Smooth muscle cell (in vitro differentiated cells): ENCODE data around the gene RANBP10. TPM values are rescaled to one million over a fixed set of nuclear protein-coding genes. Genes with fewer than 3 reads are reported as not detected.

ENCODE experiments used
- DNase-seq: peaks from one replicate; lab custom pipeline; 2025; ENCODE audit not compliant: unreplicated experiment; lab: John Stamatoyannopoulos, UW
- H2AFZ ChIP-seq: fragments of 200-600 bp; sonication (generic); 2 replicates; pipeline ENCODE4 v1.6.0; 2016; ENCODE audit warnings: antibody characterized with exemption, low read depth, mild to moderate bottlenecking
- H3F3A ChIP-seq: fragments of 200-600 bp; sonication (generic); 2 replicates; pipeline ENCODE4 v1.6.0; 2017; ENCODE audit warnings: antibody characterized with exemption, low read depth
- H3K27ac ChIP-seq: fragments of 200-600 bp; sonication (generic); 2 replicates; pipeline ENCODE4 v1.5.1; 2016; ENCODE audit warnings: low read depth, mild to moderate bottlenecking
- H3K27me3 ChIP-seq: fragments of 200-600 bp; sonication (generic); 2 replicates; pipeline ENCODE4 v1.6.1; 2016; ENCODE audit warnings: low read depth, mild to moderate bottlenecking
- H3K36me3 ChIP-seq: fragments of 200-600 bp; sonication (generic); 2 replicates; pipeline ENCODE4 v1.5.1; 2016; ENCODE audit warnings: low read depth
- H3K4me1 ChIP-seq: fragments of 200-600 bp; sonication (generic); 2 replicates; pipeline ENCODE4 v1.5.1; 2016; ENCODE audit warnings: low read depth
- H3K4me2 ChIP-seq: fragments of 200-600 bp; sonication (generic); 2 replicates; pipeline ENCODE4 v1.6.0; 2016; ENCODE audit warnings: mild to moderate bottlenecking
- H3K4me3 ChIP-seq: fragments of 200-600 bp; sonication (generic); 2 replicates; pipeline ENCODE4 v1.5.1; 2016; ENCODE audit warnings: mild to moderate bottlenecking
- H3K79me2 ChIP-seq: fragments of 200-600 bp; sonication (generic); 2 replicates; pipeline ENCODE4 v1.6.0; 2016; ENCODE audit warnings: low read depth, mild to moderate bottlenecking
- H3K9ac ChIP-seq: fragments of 200-600 bp; sonication (generic); 2 replicates; pipeline ENCODE4 v1.6.0; 2016; ENCODE audit warnings: low read depth
- H3K9me3 ChIP-seq: fragments of 200-600 bp; sonication (generic); replicated peaks from 2 replicates; pipeline ENCODE4 v1.5.1; 2016; ENCODE audit warnings: low read depth
- H4K20me1 ChIP-seq: fragments of 200-600 bp; sonication (generic); 2 replicates; pipeline ENCODE4 v1.6.0; 2016; ENCODE audit warnings: low read depth
- WGBS: methylation state at CpG from one replicate; pipeline ENCODE4 v1.1.7; 2016; ENCODE audit warnings: low lambda C conversion rate; 5-methylcytosine and 5-hydroxymethylcytosine counted together
- polyA plus RNA-seq: library from polyadenylated mRNA; unstranded; fragments of >200 nt; fragmentation: Nextera tagmentation; extraction: Ambion mirVana; gene quantifications from 2 replicates; pipeline ENCODE4 v1.2.1, GENCODE V29; 2016
- total RNA-seq: library from RNA; depleted of rRNA; stranded (reverse); fragments of >200 nt; gene quantifications from 2 replicates; pipeline ENCODE4 v1.2.3, GENCODE V29; 2014
- TF ChIP-seq, protein P1 (sequence below): fragments of 200-600 bp; sonication (generic); IDR thresholded peaks from 2 replicates; pipeline ENCODE4 v1.5.1; 2017; ENCODE audit warnings: borderline replicate concordance, mild to moderate bottlenecking, antibody characterized with exemption; ENCODE audit not compliant: insufficient read depth, poor library complexity, severe bottlenecking

Gene RANBP10
- total and polyA plus RNA-seq, 2 experiments from 2014 or later = 4.6 to 5.9 TPM

DNA sequence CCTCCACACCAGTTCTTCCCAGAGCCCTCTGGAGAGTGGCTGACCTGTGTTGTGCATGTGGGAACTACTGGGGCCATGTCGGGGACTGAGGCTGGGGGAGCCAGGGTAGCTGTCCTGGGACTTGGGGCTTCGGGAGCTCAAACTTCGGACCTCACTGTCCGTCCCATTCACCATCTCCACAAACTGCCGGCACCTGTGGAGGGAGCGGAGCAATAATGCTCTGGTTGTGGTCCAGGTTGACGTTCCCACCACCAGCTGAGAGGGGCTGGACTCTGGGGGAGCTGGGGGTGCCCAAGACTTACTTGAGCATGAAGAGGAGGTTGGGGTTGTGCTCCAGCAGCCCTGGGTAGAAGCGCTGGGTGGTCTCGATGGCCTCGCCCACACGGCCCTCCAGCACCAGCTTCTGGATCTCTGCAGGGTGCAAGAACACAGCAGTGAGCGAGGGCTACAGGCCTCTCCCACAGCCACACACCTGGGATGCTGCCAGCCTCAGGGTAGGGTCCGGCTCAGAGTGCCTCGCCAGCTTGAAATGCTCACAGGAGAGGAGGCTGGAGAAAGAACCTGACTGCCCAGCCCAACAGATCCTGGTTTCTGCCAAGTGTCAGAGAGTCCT lies 76.6 kb downstream of the RANBP10 start:
- Histone ChIP-seq H3K4me3 (no peak overlapping the region), H3F3A (no peaks in the 10 kb centered on the region), H4K20me1 (no peaks in the 10 kb centered on the region), H2AFZ (no peak overlapping the region), H3K4me2 (no peak overlapping the region), H3K4me1 (no peaks in the 10 kb centered on the region), H3K9me3 (no peaks in the 10 kb centered on the region), H3K27ac (no peak overlapping the region), H3K27me3 (no peaks in the 10 kb centered on the region), H3K36me3 (no peaks in the 10 kb centered on the region), H3K79me2 (no peaks in the 10 kb centered on the region), H3K9ac (no peak overlapping the region)
- TF ChIP-seq, protein P1, sequence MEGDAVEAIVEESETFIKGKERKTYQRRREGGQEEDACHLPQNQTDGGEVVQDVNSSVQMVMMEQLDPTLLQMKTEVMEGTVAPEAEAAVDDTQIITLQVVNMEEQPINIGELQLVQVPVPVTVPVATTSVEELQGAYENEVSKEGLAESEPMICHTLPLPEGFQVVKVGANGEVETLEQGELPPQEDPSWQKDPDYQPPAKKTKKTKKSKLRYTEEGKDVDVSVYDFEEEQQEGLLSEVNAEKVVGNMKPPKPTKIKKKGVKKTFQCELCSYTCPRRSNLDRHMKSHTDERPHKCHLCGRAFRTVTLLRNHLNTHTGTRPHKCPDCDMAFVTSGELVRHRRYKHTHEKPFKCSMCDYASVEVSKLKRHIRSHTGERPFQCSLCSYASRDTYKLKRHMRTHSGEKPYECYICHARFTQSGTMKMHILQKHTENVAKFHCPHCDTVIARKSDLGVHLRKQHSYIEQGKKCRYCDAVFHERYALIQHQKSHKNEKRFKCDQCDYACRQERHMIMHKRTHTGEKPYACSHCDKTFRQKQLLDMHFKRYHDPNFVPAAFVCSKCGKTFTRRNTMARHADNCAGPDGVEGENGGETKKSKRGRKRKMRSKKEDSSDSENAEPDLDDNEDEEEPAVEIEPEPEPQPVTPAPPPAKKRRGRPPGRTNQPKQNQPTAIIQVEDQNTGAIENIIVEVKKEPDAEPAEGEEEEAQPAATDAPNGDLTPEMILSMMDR = no peak
- DNase-seq = no peak
- WGBS = over 99% methylated on average over 14 of the region's 14 CpGs

DNA sequence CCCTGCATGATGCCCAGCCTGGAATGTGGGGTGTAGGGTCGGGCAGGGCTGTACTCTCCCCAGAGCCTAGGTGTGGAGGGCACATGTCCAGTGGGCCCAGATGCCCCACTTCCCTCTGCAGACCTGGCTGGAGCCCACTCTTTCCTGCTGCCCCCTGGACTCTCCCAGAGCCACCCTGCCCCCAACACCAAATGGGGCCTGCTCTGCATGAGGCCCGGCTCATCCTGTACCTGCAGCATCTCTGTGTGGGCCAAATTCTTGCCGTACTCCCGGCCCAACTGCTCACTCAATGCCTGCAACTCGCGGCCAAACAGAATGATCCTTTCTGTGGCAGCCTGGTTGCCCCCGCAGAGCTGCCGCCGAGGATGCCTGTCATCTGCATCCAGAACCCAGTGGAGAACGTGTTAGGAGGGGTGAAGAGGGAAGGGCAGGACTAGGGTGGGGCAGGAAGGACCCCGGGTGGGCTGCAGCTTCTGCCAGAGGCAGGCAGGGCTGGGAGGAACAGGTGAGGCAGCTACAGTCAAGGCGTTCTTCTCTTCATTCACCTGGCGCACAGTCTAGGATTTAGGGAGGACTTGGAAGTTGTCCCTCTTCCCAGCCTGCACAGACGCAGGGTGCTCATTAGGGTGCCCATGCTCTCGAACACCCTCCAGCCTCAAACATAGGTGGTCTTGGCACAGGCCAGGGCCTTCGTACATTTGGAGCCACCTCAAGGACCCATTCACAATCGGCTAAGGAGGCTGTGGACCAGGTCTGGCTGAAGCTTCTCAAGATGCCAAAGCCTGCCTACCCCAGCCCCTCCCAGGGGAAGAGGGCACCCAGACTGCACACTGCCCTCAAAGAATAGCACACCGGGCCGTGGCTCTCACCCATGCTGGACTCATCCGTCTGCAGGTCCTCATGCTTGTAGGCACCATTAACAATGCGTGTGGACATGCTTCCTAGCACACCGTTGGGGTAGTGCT lies 78.6 kb downstream of the RANBP10 start:
- TF ChIP-seq, protein P1 = no peak
- Histone ChIP-seq H3K36me3 (no peaks in the 10 kb centered on the region), H3K79me2 (no peaks in the 10 kb centered on the region), H4K20me1 (no peaks in the 10 kb centered on the region), H3K9me3 (no peaks in the 10 kb centered on the region), H3K4me3 (no peak overlapping the region), H3K9ac (no peak overlapping the region), H3K4me2 (no peak overlapping the region), H2AFZ (no peak overlapping the region), H3F3A (no peaks in the 10 kb centered on the region), H3K4me1 (no peaks in the 10 kb centered on the region), H3K27ac (no peak overlapping the region), H3K27me3 (no peaks in the 10 kb centered on the region)
- no peak for DNase-seq
- WGBS = 95% methylated on average over 22 of the region's 22 CpGs

DNA sequence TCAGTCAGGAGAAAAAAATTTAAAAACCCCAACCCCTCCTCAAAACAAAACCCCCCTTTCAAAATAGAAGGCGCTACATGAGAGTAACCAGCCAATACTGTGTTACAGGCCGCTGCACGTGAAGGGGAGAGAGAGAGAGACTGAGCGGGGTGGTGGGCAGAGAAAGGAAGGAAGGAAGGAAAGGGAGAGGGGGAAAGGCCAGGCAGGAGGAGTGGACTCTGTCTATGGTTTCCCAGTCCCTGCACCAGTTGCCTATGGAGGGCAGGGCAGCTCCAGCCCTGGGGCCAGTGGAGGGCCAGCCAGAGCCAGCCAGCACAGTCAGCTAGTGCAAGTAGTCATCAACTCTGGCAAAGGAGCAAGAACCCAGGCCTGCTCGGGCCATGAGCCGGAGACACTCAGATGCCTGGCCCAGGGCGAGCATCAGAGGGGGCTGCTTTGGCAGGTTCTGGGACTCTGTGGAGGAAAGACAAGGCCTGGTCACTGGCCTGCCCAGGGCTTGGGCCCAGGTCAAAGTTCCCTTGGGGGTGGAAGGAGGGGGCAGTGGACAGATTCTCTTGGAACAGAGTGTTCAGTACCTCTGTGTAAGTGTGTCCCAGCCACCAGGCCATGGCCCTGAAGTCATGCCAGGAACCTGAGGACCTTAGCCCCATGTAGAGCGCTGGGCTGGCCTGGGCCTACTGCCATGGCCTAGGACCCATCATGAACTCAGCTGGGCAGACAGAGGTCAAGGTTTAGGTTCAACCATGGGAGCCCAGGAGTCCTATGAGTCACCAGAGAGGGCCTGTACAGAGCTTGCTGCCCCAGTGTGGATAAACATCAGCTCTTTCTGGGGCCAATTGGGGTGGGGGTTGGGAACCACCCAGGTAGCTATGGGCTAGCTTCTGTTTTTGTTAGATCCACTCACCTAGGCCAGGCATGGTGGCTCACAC lies 80.0 kb downstream of the RANBP10 start:
- H3K4me2 ChIP-seq = no peak overlapping the region
- H3K27me3 ChIP-seq = no peaks in the 10 kb centered on the region
- H3K9me3 ChIP-seq = no peaks in the 10 kb centered on the region
- H3K36me3 ChIP-seq = no peaks in the 10 kb centered on the region
- no peaks in the 10 kb centered on the region for H3K4me1 ChIP-seq
- H2AFZ ChIP-seq = no peak overlapping the region
- no peak for DNase-seq
- no peaks in the 10 kb centered on the region for H3K79me2 ChIP-seq
- WGBS = 89% methylated on average over 8 of the region's 8 CpGs
- no peak overlapping the region for H3K9ac ChIP-seq
- H3F3A ChIP-seq = no peaks in the 10 kb centered on the region
- no peak overlapping the region for H3K27ac ChIP-seq
- no peaks in the 10 kb centered on the region for H4K20me1 ChIP-seq
- H3K4me3 ChIP-seq = no peak overlapping the region
- TF ChIP-seq, protein P1 = no peak
